ENCODE data around the gene GYPC. TPM values are rescaled to one million over a fixed set of nuclear protein-coding genes. Genes with fewer than 3 reads are reported as not detected.

GYPC gene
- total and polyA plus RNA-seq, 4 donors = 61.4 to 170 (median 113) TPM

- Histone ChIP-seq H3K27me3 (ENCODE audit: control insufficient read depth in 3 of 3, insufficient read depth in 3 of 3, low read length in 2 of 3) (no peaks in the 10 kb centered on the region), H3K4me3 (peak overlapping the region; percentile 26), H3K27ac (ENCODE audit: low read depth in 1 of 2, low read length in 1 of 2) (peak overlapping the region; percentile 93 to 100), H3K9me3 (ENCODE audit: control insufficient read depth in 4 of 4, insufficient read depth in 3 of 4, low read length in 3 of 4) (no peaks in the 10 kb centered on the region), H3K9ac (ENCODE audit: insufficient read depth in 1 of 2, low read length in 2 of 2) (no peak overlapping the region), H3K36me3 (ENCODE audit: control insufficient read depth in 4 of 4, insufficient read depth in 4 of 4, low read length in 4 of 4) (peaks cover 0 to 8% (median under 1%) of the 10 kb centered on the region in 4 donors), H3K4me1 (ENCODE audit: control insufficient read depth in 5 of 5, insufficient read depth in 5 of 5, low read length in 5 of 5) (peaks cover 10 to 82% (median 30%) of the 10 kb centered on the region in 5 donors)
- DNase-seq (peak; percentile 80 to 89 (median 81)), ATAC-seq (ENCODE audit: insufficient read depth, low FRiP score) (peak; percentile 61)
- TF ChIP-seq CTCF (IDR thresholded peaks at IDR 0.05; ENCODE audit: control extremely low read depth, extremely low read depth) = no peak
- 6 to 20% methylated on average over 14 of the region's 14 CpGs for WGBS, 2 donors
Observed at GRCh38 chr2:126657636-126658318, 1.8 kb downstream of the GYPC start.

- DNase-seq (no peak), ATAC-seq (ENCODE audit: insufficient read depth, low FRiP score) (no peak)
- Histone ChIP-seq H3K36me3 (ENCODE audit: control insufficient read depth in 4 of 4, insufficient read depth in 4 of 4, low read length in 4 of 4) (peaks cover 0 to 8% (median under 1%) of the 10 kb centered on the region in 4 donors), H3K4me3 (no peak overlapping the region), H3K27me3 (ENCODE audit: control insufficient read depth in 3 of 3, insufficient read depth in 3 of 3, low read length in 2 of 3) (no peaks in the 10 kb centered on the region), H3K9ac (ENCODE audit: insufficient read depth in 1 of 2, low read length in 2 of 2) (no peak overlapping the region), H3K27ac (ENCODE audit: low read depth in 1 of 2, low read length in 1 of 2) (peak overlapping the region; percentile 86 to 100), H3K4me1 (ENCODE audit: control insufficient read depth in 5 of 5, insufficient read depth in 5 of 5, low read length in 5 of 5) (peaks cover 7 to 76% (median 27%) of the 10 kb centered on the region in 5 donors), H3K9me3 (ENCODE audit: control insufficient read depth in 4 of 4, insufficient read depth in 3 of 4, low read length in 3 of 4) (no peaks in the 10 kb centered on the region)
- WGBS, 2 donors = 51 to 61% methylated on average over 2 of the region's 2 CpGs
- TF ChIP-seq CTCF (IDR thresholded peaks at IDR 0.05; ENCODE audit: control extremely low read depth, extremely low read depth) = no peak
Observed at GRCh38 chr2:126658319-126658904, 2.5 kb downstream of the GYPC start.

- H3K4me1 ChIP-seq (ENCODE audit: control insufficient read depth in 5 of 5, insufficient read depth in 5 of 5, low read length in 5 of 5) = peaks cover 10 to 74% (median 27%) of the 10 kb centered on the region in 5 donors
- peak; percentile 6 for ATAC-seq (ENCODE audit: insufficient read depth, low FRiP score)
- no peaks in the 10 kb centered on the region for H3K27me3 ChIP-seq (ENCODE audit: control insufficient read depth in 3 of 3, insufficient read depth in 3 of 3, low read length in 2 of 3)
Observed at GRCh38 chr2:126658905-126659561, 3.1 kb downstream of the GYPC start.

More at GRCh38 chr2:126658905-126659561, 3.1 kb downstream of the GYPC start:
- WGBS, 2 donors = 8 to 21% methylated on average over 10 of the region's 10 CpGs
- H3K9ac ChIP-seq (ENCODE audit: insufficient read depth in 1 of 2, low read length in 2 of 2) = no peak overlapping the region
- DNase-seq = peak; percentile 69 to 85 (median 80)
- peak overlapping the region; percentile 14 to 81 for H3K27ac ChIP-seq (ENCODE audit: low read depth in 1 of 2, low read length in 1 of 2)
- no peak for TF ChIP-seq CTCF (IDR thresholded peaks at IDR 0.05; ENCODE audit: control extremely low read depth, extremely low read depth)
- no peaks in the 10 kb centered on the region for H3K9me3 ChIP-seq (ENCODE audit: control insufficient read depth in 4 of 4, insufficient read depth in 3 of 4, low read length in 3 of 4)
- H3K36me3 ChIP-seq (ENCODE audit: control insufficient read depth in 4 of 4, insufficient read depth in 4 of 4, low read length in 4 of 4) = peaks cover 0 to 8% (median 2%) of the 10 kb centered on the region in 4 donors
- no peak overlapping the region for H3K4me3 ChIP-seq
